Panc1 (cell line): ENCODE measurements around the gene UPF1. TPM values are rescaled to one million over a fixed set of nuclear protein-coding genes. Genes with fewer than 3 reads are reported as not detected.

Source experiments
- ATAC-seq: fragments of 200-7000 bp; cut with Tn5 transposase; 2 replicates; pipeline ENCODE4 v1.9.1; 2020; ENCODE audit warnings: mild to moderate bottlenecking, moderate library complexity
- BruUV-seq: library from RNA; stranded (reverse); fragments of 400-500 nt; replicated peaks from 2 replicates; lab custom pipeline; 2021; lab: Mats Ljungman, UMichigan
- CTCF ChIA-PET: fragments of 300-600 bp; sonication (Branson Sonifier 250); formaldehyde crosslinking; loops from one replicate; lab custom pipeline; 2022; ENCODE audit warnings: antibody characterized with exemption; lab: Charles Lee
- POLR2A ChIA-PET: fragments of 300-600 bp; sonication (Branson Sonifier 250); formaldehyde crosslinking; loops from one replicate; lab custom pipeline; 2022; ENCODE audit warnings: antibody characterized with exemption; lab: Charles Lee
- DNase-seq: peaks from one replicate; pipeline ENCODE4 v3.0.0-alpha.2; 2010; ENCODE audit warnings: low read depth, low spot score
- H3K27ac ChIP-seq: 2 replicates; pipeline ENCODE4 v1.5.1; 2011; ENCODE audit warnings: mild to moderate bottlenecking, low read length, inconsistent platforms
- H3K27me3 ChIP-seq: fragments of 200-500 bp; sonication (Bioruptor generic); 2 replicates; pipeline ENCODE4 v1.6.0; 2014; ENCODE audit warnings: low read length, inconsistent platforms; ENCODE audit not compliant: control insufficient read depth, insufficient read depth
- H3K36me3 ChIP-seq: fragments of 200-500 bp; sonication (Bioruptor generic); 2 replicates; pipeline ENCODE4 v1.5.1; 2014; ENCODE audit warnings: inconsistent platforms, mild to moderate bottlenecking, low read length, moderate library complexity; ENCODE audit not compliant: control insufficient read depth, insufficient read depth
- H3K4me1 ChIP-seq: 2 replicates; pipeline ENCODE4 v1.5.1; 2011; ENCODE audit warnings: inconsistent platforms, mild to moderate bottlenecking, low read length, moderate library complexity; ENCODE audit not compliant: control insufficient read depth, insufficient read depth
- H3K4me3 ChIP-seq, 2 experiments: 2 replicates each; pipeline ENCODE4 v1.5.1; 2011 to 2012; ENCODE audit warnings: low read depth in 2 of 2, low read length in 2 of 2, mild to moderate bottlenecking in 2 of 2, inconsistent platforms in 1 of 2, moderate library complexity in 1 of 2
- H3K9me3 ChIP-seq: fragments of 200-500 bp; sonication (Bioruptor generic); 2 replicates; pipeline ENCODE4 v1.5.1; 2014; ENCODE audit warnings: low read depth, mild to moderate bottlenecking, inconsistent platforms, low read length, moderate library complexity; ENCODE audit not compliant: control insufficient read depth, insufficient read depth
- POLR2AphosphoS5 ChIP-seq: IDR thresholded peaks from 2 replicates; pipeline ENCODE4 v1.6.1; 2012; ENCODE audit warnings: mild to moderate bottlenecking, low read depth, low read length, moderate library complexity
- SIN3A ChIP-seq: IDR thresholded peaks from 2 replicates; pipeline ENCODE4 v1.6.1; 2012; ENCODE audit warnings: low read depth, mild to moderate bottlenecking, low read length, moderate library complexity, borderline replicate concordance; ENCODE audit not compliant: insufficient read depth
- TCF7L2 ChIP-seq: IDR thresholded peaks from 2 replicates; pipeline ENCODE4 v1.6.1; 2011; ENCODE audit warnings: mild to moderate bottlenecking, low read depth, low read length, inconsistent platforms
- in situ Hi-C: cut with HindIII; loops from 2 replicates; pipeline ENCODE4 v1.10.0; 2016; ENCODE audit warnings: low sequenced_read_pairs, low pct_unique_long_range_greater_than_20kb
- intact Hi-C: fragments of 100-400 bp; cut with micrococcal nuclease; formaldehyde crosslinking; loops from one replicate; pipeline ENCODE4 v1.10.0; 2022; ENCODE audit not compliant: unreplicated experiment
- total RNA-seq: library from RNA; stranded (reverse); gene quantifications from one replicate; pipeline ENCODE4 v1.2.1, GENCODE V29; 2021; ENCODE audit not compliant: unreplicated experiment
- TF ChIP-seq, protein P1 (sequence below): fragments of 450-650 bp; IDR thresholded peaks from 2 replicates; pipeline ENCODE4 v1.5.1; 2017; ENCODE audit warnings: mild to moderate bottlenecking
- TF ChIP-seq, protein P2 (sequence below), 2 experiments: IDR thresholded peaks; 2 replicates each; pipeline ENCODE4 v1.6.1; 2011 to 2012; ENCODE audit warnings: low read depth in 2 of 2, control low read depth in 1 of 2, low read length in 1 of 2, mild to moderate bottlenecking in 1 of 2, moderate library complexity in 1 of 2; ENCODE audit not compliant: insufficient read depth in 1 of 2

UPF1 gene
- total RNA-seq, 1 experiment from 2014 or later, result 62.2 TPM

DNA sequence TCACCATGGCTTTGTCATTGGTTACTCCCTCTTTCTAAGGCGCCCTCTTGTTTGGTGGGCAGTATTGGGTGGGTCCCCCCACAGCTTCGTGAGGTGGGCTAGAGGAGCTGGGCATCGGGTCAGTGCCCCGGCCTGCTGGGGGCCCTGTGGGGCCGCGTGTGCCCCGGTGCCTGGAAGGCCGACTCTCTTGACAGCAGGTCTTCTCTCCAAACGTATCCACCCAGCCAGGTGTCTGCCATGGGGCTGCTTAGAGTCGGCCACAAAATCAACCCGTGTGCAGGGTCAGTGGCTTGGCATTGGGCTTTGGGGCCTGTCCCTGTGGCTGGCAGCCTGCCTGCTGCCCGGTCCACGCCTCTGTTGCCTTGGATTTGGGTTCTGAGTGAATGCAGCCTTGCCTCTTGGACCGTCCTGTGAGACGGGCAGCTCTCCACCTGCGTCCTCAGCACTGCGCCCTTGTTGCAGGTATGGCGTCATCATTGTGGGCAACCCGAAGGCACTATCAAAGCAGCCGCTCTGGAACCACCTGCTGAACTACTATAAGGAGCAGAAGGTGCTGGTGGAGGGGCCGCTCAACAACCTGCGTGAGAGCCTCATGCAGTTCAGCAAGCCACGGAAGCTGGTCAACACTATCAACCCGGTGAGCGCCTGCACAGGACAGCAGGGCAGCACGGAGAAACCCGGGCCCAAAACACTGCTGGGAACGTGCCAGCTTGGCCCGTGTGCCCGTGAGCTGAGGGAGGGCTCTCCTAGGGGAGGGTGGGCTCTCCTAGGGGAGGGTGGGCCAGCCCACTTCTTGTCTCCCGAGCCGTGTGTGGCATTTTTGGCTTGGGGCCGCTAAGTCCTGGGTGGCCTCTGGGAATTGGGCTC, 31.4 kb downstream of the UPF1 start:
- ChIA-PET CTCF (no interaction called here), POLR2A (interaction anchor here (0.6 kb wide), 1 partner anchor 415 kb away, joined by 3 read pairs; no protein-coding TSS in a partner anchor)
- H3K27me3 ChIP-seq, result no peaks in the 10 kb centered on the region
- H3K4me1 ChIP-seq, result no peaks in the 10 kb centered on the region
- in situ Hi-C loops, result no loop called here
- H3K36me3 ChIP-seq, result peaks cover 7% of the 10 kb centered on the region
- H3K4me3 ChIP-seq, result no peak overlapping the region
- no TSS peak for BruUV-seq
- ATAC-seq (no peak), DNase-seq (no peak)
- no peak overlapping the region for H3K27ac ChIP-seq
- TF ChIP-seq POLR2AphosphoS5, result no peak
- TF ChIP-seq, protein P1, sequence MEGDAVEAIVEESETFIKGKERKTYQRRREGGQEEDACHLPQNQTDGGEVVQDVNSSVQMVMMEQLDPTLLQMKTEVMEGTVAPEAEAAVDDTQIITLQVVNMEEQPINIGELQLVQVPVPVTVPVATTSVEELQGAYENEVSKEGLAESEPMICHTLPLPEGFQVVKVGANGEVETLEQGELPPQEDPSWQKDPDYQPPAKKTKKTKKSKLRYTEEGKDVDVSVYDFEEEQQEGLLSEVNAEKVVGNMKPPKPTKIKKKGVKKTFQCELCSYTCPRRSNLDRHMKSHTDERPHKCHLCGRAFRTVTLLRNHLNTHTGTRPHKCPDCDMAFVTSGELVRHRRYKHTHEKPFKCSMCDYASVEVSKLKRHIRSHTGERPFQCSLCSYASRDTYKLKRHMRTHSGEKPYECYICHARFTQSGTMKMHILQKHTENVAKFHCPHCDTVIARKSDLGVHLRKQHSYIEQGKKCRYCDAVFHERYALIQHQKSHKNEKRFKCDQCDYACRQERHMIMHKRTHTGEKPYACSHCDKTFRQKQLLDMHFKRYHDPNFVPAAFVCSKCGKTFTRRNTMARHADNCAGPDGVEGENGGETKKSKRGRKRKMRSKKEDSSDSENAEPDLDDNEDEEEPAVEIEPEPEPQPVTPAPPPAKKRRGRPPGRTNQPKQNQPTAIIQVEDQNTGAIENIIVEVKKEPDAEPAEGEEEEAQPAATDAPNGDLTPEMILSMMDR, result no peak
- TF ChIP-seq, protein P2, sequence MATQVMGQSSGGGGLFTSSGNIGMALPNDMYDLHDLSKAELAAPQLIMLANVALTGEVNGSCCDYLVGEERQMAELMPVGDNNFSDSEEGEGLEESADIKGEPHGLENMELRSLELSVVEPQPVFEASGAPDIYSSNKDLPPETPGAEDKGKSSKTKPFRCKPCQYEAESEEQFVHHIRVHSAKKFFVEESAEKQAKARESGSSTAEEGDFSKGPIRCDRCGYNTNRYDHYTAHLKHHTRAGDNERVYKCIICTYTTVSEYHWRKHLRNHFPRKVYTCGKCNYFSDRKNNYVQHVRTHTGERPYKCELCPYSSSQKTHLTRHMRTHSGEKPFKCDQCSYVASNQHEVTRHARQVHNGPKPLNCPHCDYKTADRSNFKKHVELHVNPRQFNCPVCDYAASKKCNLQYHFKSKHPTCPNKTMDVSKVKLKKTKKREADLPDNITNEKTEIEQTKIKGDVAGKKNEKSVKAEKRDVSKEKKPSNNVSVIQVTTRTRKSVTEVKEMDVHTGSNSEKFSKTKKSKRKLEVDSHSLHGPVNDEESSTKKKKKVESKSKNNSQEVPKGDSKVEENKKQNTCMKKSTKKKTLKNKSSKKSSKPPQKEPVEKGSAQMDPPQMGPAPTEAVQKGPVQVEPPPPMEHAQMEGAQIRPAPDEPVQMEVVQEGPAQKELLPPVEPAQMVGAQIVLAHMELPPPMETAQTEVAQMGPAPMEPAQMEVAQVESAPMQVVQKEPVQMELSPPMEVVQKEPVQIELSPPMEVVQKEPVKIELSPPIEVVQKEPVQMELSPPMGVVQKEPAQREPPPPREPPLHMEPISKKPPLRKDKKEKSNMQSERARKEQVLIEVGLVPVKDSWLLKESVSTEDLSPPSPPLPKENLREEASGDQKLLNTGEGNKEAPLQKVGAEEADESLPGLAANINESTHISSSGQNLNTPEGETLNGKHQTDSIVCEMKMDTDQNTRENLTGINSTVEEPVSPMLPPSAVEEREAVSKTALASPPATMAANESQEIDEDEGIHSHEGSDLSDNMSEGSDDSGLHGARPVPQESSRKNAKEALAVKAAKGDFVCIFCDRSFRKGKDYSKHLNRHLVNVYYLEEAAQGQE (IDR thresholded peaks at IDR 0.05; ENCODE audit: insufficient read depth in 1 of 2, low read depth in 2 of 2, low read length in 1 of 2), result no peak
- no peak for TF ChIP-seq TCF7L2
- no peak for TF ChIP-seq SIN3A
- H3K9me3 ChIP-seq, result no peaks in the 10 kb centered on the region
- intact Hi-C loops, result no loop called here

DNA sequence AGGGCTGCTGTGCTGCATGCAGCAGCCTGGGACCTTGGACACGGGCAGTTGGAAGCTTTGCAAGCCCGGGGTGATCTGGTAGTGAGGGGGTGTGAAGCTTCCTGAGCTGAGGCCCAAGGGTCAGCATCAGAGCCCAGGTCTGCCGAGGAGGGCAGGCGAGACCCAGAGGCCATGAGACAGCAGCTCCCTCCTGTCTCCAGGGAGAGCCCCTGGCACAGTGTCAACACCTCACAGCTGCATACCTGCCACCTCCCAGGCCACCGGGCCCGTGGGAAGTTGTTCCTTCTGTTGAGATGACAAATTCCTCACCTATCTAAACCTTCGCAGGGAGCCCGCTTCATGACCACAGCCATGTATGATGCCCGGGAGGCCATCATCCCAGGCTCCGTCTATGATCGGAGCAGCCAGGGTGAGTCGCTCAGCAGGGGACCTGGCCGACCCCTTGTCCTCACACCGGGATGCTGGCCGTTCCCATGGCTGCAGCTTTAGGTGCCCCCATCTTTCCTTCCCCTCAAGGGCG, 32.1 kb downstream of the UPF1 start:
- H3K9me3 ChIP-seq, result no peaks in the 10 kb centered on the region
- H3K27me3 ChIP-seq, result no peaks in the 10 kb centered on the region
- BruUV-seq, result no TSS peak
- no peak for ATAC-seq
- H3K27ac ChIP-seq, result no peak overlapping the region
- DNase-seq, result no peak
- ChIA-PET POLR2A (no interaction called here), CTCF (no interaction called here)
- no peaks in the 10 kb centered on the region for H3K4me1 ChIP-seq
- in situ Hi-C loops, result no loop called here
- H3K36me3 ChIP-seq, result peaks cover 5% of the 10 kb centered on the region
- H3K4me3 ChIP-seq, result no peak overlapping the region
- TF ChIP-seq SIN3A (no peak), TCF7L2 (no peak)
- intact Hi-C loops, result no loop called here
